Activated CD4-positive, alpha-beta T cell treated with anti-CD3 and anti-CD28 coated beads, Interleukin-2, amount 10 ng/mL, durations not matched to agents 7 days and 5 days (primary cell): ENCODE data around the gene DENND1A. TPM values are rescaled to one million over a fixed set of nuclear protein-coding genes. Genes with fewer than 3 reads are reported as not detected.

Source experiments
- CTCF ChIA-PET: fragments of 350-600 bp; sonication (Branson Sonifier 250); formaldehyde crosslinking; loops from one replicate; lab custom pipeline; 2021; ENCODE audit warnings: antibody characterized with exemption; lab: Charles Lee
- POLR2A ChIA-PET: fragments of 350-600 bp; sonication (Branson Sonifier 250); formaldehyde crosslinking; loops from one replicate; lab custom pipeline; 2021; ENCODE audit warnings: antibody characterized with exemption; lab: Charles Lee
- DNase-seq: peaks from one replicate; pipeline ENCODE4 v3.0.0-alpha.2; 2020
- H3K27ac Mint-ChIP-seq: one replicate; pipeline ENCODE4 v1.8.0; 2021; ENCODE audit warnings: mild to moderate bottlenecking, moderate library complexity, mixed read lengths
- H3K27me3 Mint-ChIP-seq: one replicate; pipeline ENCODE4 v1.8.0; 2021; ENCODE audit warnings: mixed read lengths
- H3K36me3 Mint-ChIP-seq: one replicate; pipeline ENCODE4 v1.8.0; 2021; ENCODE audit warnings: low read depth, mixed read lengths
- H3K4me1 Mint-ChIP-seq: one replicate; pipeline ENCODE4 v1.8.0; 2021; ENCODE audit warnings: mixed read lengths
- H3K4me3 Mint-ChIP-seq: one replicate; pipeline ENCODE4 v1.8.0; 2021; ENCODE audit warnings: mild to moderate bottlenecking, moderate library complexity, mixed read lengths
- H3K9me3 Mint-ChIP-seq: one replicate; pipeline ENCODE4 v1.8.0; 2021; ENCODE audit warnings: mixed read lengths
- total RNA-seq, 2 experiments: library from RNA; stranded (reverse); gene quantifications; one replicate each; pipeline ENCODE4 v1.2.3, GENCODE V29; 2021

DENND1A gene
- total RNA-seq, 2 experiments from 2014 or later = 15.5 to 21.2 TPM

- H3K4me3 Mint-ChIP-seq = no peak overlapping the region
- H3K27ac Mint-ChIP-seq = no peak overlapping the region
- H3K36me3 Mint-ChIP-seq = peaks cover 3% of the 10 kb centered on the region
- H3K4me1 Mint-ChIP-seq = no peaks in the 10 kb centered on the region
- no peaks in the 10 kb centered on the region for H3K27me3 Mint-ChIP-seq
- ChIA-PET POLR2A (interaction anchor here (0.6 kb wide), 1 partner anchor 10 kb away, joined by 3 read pairs; no protein-coding TSS in a partner anchor), CTCF (no interaction called here)
- H3K9me3 Mint-ChIP-seq = no peaks in the 10 kb centered on the region
- DNase-seq = no peak
Measured at GRCh38 chr9:123424131-123424530, 505.8 kb downstream of the DENND1A start.

- DNase-seq = no peak
- no peaks in the 10 kb centered on the region for H3K4me1 Mint-ChIP-seq
- no peaks in the 10 kb centered on the region for H3K9me3 Mint-ChIP-seq
- no peaks in the 10 kb centered on the region for H3K27me3 Mint-ChIP-seq
- POLR2A ChIA-PET = no interaction called here
- H3K4me3 Mint-ChIP-seq = no peak overlapping the region
- CTCF ChIA-PET = no interaction called here
- no peak overlapping the region for H3K27ac Mint-ChIP-seq
- no peaks in the 10 kb centered on the region for H3K36me3 Mint-ChIP-seq
Measured at GRCh38 chr9:123423311-123423640, 506.6 kb downstream of the DENND1A start.

- H3K4me1 Mint-ChIP-seq = no peaks in the 10 kb centered on the region
- no peaks in the 10 kb centered on the region for H3K36me3 Mint-ChIP-seq
- no peaks in the 10 kb centered on the region for H3K9me3 Mint-ChIP-seq
- ChIA-PET CTCF (no interaction called here), POLR2A (no interaction called here)
- no peaks in the 10 kb centered on the region for H3K27me3 Mint-ChIP-seq
- H3K4me3 Mint-ChIP-seq = no peak overlapping the region
- DNase-seq = no peak
- no peak overlapping the region for H3K27ac Mint-ChIP-seq
Measured at GRCh38 chr9:123422635-123423310, 507.2 kb downstream of the DENND1A start.

GRCh38 chr9:123421801-123422455 lies 508.0 kb downstream of the DENND1A start:
- Mint-ChIP-seq H3K9me3 (no peaks in the 10 kb centered on the region), H3K4me1 (peaks cover 2% of the 10 kb centered on the region), H3K4me3 (no peak overlapping the region), H3K36me3 (no peaks in the 10 kb centered on the region), H3K27ac (peak overlapping the region; percentile 55), H3K27me3 (no peaks in the 10 kb centered on the region)
- CTCF ChIA-PET = no interaction called here
- POLR2A ChIA-PET = no interaction called here
- DNase-seq = no peak

GRCh38 chr9:123421186-123421585 lies 508.7 kb downstream of the DENND1A start:
- ChIA-PET CTCF (no interaction called here), POLR2A (no interaction called here)
- Mint-ChIP-seq H3K36me3 (no peaks in the 10 kb centered on the region), H3K9me3 (no peaks in the 10 kb centered on the region), H3K27me3 (no peaks in the 10 kb centered on the region), H3K27ac (no peak overlapping the region), H3K4me3 (no peak overlapping the region), H3K4me1 (peaks cover 2% of the 10 kb centered on the region)
- no peak for DNase-seq

- Mint-ChIP-seq H3K36me3 (no peaks in the 10 kb centered on the region), H3K4me1 (peaks cover 2% of the 10 kb centered on the region), H3K27me3 (no peaks in the 10 kb centered on the region), H3K27ac (no peak overlapping the region), H3K4me3 (no peak overlapping the region), H3K9me3 (no peaks in the 10 kb centered on the region)
- DNase-seq = no peak
- CTCF ChIA-PET = no interaction called here
- POLR2A ChIA-PET = no interaction called here
Measured at GRCh38 chr9:123420592-123421111, 509.3 kb downstream of the DENND1A start.

GRCh38 chr9:123419721-123420591 lies 510.0 kb downstream of the DENND1A start:
- Mint-ChIP-seq H3K4me3 (no peak overlapping the region), H3K27me3 (no peaks in the 10 kb centered on the region), H3K4me1 (peaks cover 2% of the 10 kb centered on the region), H3K27ac (no peak overlapping the region), H3K36me3 (no peaks in the 10 kb centered on the region), H3K9me3 (no peaks in the 10 kb centered on the region)
- ChIA-PET POLR2A (no interaction called here), CTCF (no interaction called here)
- no peak for DNase-seq

GRCh38 chr9:123419091-123419490 lies 510.8 kb downstream of the DENND1A start:
- ChIA-PET POLR2A (no interaction called here), CTCF (no interaction called here)
- H3K36me3 Mint-ChIP-seq = no peaks in the 10 kb centered on the region
- H3K27me3 Mint-ChIP-seq = no peaks in the 10 kb centered on the region
- no peak overlapping the region for H3K4me3 Mint-ChIP-seq
- H3K27ac Mint-ChIP-seq = peak overlapping the region; percentile 14
- no peaks in the 10 kb centered on the region for H3K9me3 Mint-ChIP-seq
- H3K4me1 Mint-ChIP-seq = peaks cover 2% of the 10 kb centered on the region
- no peak for DNase-seq

GRCh38 chr9:123418506-123418905 lies 511.4 kb downstream of the DENND1A start:
- Mint-ChIP-seq H3K9me3 (no peaks in the 10 kb centered on the region), H3K27me3 (no peaks in the 10 kb centered on the region), H3K4me1 (peaks cover 2% of the 10 kb centered on the region), H3K27ac (peak overlapping the region; percentile 14), H3K4me3 (no peak overlapping the region), H3K36me3 (no peaks in the 10 kb centered on the region)
- no peak for DNase-seq
- ChIA-PET CTCF (no interaction called here), POLR2A (no interaction called here)

- POLR2A ChIA-PET = no interaction called here
- Mint-ChIP-seq H3K9me3 (no peaks in the 10 kb centered on the region), H3K36me3 (no peaks in the 10 kb centered on the region), H3K27me3 (no peaks in the 10 kb centered on the region), H3K4me1 (peaks cover 2% of the 10 kb centered on the region), H3K27ac (no peak overlapping the region), H3K4me3 (no peak overlapping the region)
- no peak for DNase-seq
- CTCF ChIA-PET = no interaction called here
Measured at GRCh38 chr9:123418052-123418430, 511.9 kb downstream of the DENND1A start.

GRCh38 chr9:123417289-123418051 lies 512.5 kb downstream of the DENND1A start:
- H3K9me3 Mint-ChIP-seq = no peaks in the 10 kb centered on the region
- CTCF ChIA-PET = no interaction called here
- POLR2A ChIA-PET = no interaction called here
- no peak for DNase-seq
- H3K4me3 Mint-ChIP-seq = no peak overlapping the region
- H3K4me1 Mint-ChIP-seq = peaks cover 2% of the 10 kb centered on the region
- no peaks in the 10 kb centered on the region for H3K27me3 Mint-ChIP-seq
- no peaks in the 10 kb centered on the region for H3K36me3 Mint-ChIP-seq
- H3K27ac Mint-ChIP-seq = no peak overlapping the region

- ChIA-PET POLR2A (no interaction called here), CTCF (no interaction called here)
- Mint-ChIP-seq H3K27ac (no peak overlapping the region), H3K27me3 (no peaks in the 10 kb centered on the region), H3K4me3 (no peak overlapping the region), H3K4me1 (peaks cover 2% of the 10 kb centered on the region), H3K36me3 (no peaks in the 10 kb centered on the region), H3K9me3 (no peaks in the 10 kb centered on the region)
- no peak for DNase-seq
Measured at GRCh38 chr9:123416176-123416575, 513.8 kb downstream of the DENND1A start.
